Upper lobe of left lung (tissue), 6 donors: Measurements from ENCODE around the gene CROCC. TPM values are rescaled to one million over a fixed set of nuclear protein-coding genes. Genes with fewer than 3 reads are reported as not detected.
A peak's percentile ranks its signal among the peaks of the same experiment; 100 is the strongest.

Experiments used
- ATAC-seq, 2 donors: fragments of 200-7000 bp; cut with Tn5 transposase; one replicate each; pipeline ENCODE4 v1.9.1; 2022; ENCODE audit warnings: mild to moderate bottlenecking in 2 of 2, moderate library complexity in 2 of 2; ENCODE audit not compliant: low FRiP score in 2 of 2
- DNase-seq, 2 donors: peaks; one replicate each; pipeline ENCODE4 v3.0.0-alpha.2; 2019 to 2020
- H3K27ac ChIP-seq, 4 donors: fragments of 200-600 bp; sonication (generic); one replicate each; pipeline ENCODE4 v1.5.1; 2016 to 2019
- H3K27me3 ChIP-seq, 4 donors: fragments of 200-600 bp; sonication (generic); one replicate each; pipeline ENCODE4 v1.5.1; 2017 to 2019
- H3K36me3 ChIP-seq, 4 donors: fragments of 200-600 bp; sonication (generic); one replicate each; pipeline ENCODE4 v1.5.1; 2016 to 2019
- H3K4me1 ChIP-seq, 4 donors: fragments of 200-600 bp; sonication (generic); one replicate each; pipeline ENCODE4 v1.5.1; 2018 to 2019
- H3K4me3 ChIP-seq, 4 donors: fragments of 200-600 bp; sonication (generic); one replicate each; pipeline ENCODE4 v1.5.1; 2017 to 2019; ENCODE audit warnings: mild to moderate bottlenecking in 2 of 4, moderate library complexity in 1 of 4
- H3K9me3 ChIP-seq, 4 donors: fragments of 200-600 bp; sonication (generic); one replicate each; pipeline ENCODE4 v1.5.1; 2018 to 2019
- EP300 ChIP-seq, 4 donors: sonication (generic); formaldehyde crosslinking; IDR thresholded peaks; one replicate each; pipeline ENCODE4 v1.5.1; 2017; ENCODE audit warnings: antibody characterized with exemption in 4 of 4, control low read depth in 2 of 4
- POLR2A ChIP-seq, 4 donors: fragments of 450-650 bp; IDR thresholded peaks; one replicate each; pipeline ENCODE4 v1.5.1; 2016 to 2017; ENCODE audit warnings: antibody characterized with exemption in 4 of 4, mild to moderate bottlenecking in 2 of 4
- POLR2AphosphoS5 ChIP-seq, 2 donors: sonication (generic); formaldehyde crosslinking; IDR thresholded peaks; one replicate each; pipeline ENCODE4 v1.5.1; 2017; ENCODE audit warnings: antibody characterized with exemption in 2 of 2
- WGBS, 2 donors: methylation state at CpG; one replicate each; pipeline ENCODE4 v1.1.5; 2017 to 2018; 5-methylcytosine and 5-hydroxymethylcytosine counted together
- total RNA-seq, 6 donors: library from RNA; depleted of rRNA in 4 of 6; stranded (reverse); fragments of >200 nt in 4 of 6; gene quantifications; one replicate each; pipeline versions ENCODE4 v1.1.0 to v1.2.1, GENCODE V29; 2016 to 2021
- TF ChIP-seq, protein P1 (sequence below), 6 experiments: fragments of 450-650 bp in 4 of 6; fragments of 200-600 bp in 2 of 6; sonication (generic) in 2 of 6; IDR thresholded peaks; one replicate each; pipeline ENCODE4 v1.5.1; 2016 to 2019; ENCODE audit warnings: antibody characterized with exemption in 6 of 6
- donor health status: DM: no; HTN: no; CAD: no; lungs with moderate emphysema.
- donor health status: DM: no; HTN: yes; CAD: no; lungs with severe emphysema.

CROCC gene
- total RNA-seq, 6 donors from 2014 or later = 21.0 to 184 (median 48.9) TPM

- Histone ChIP-seq H3K4me3 (no peak overlapping the region), H3K4me1 (peaks cover 0 to 8% (median 4%) of the 10 kb centered on the region in 4 donors), H3K36me3 (peaks cover 0 to 70% (median 58%) of the 10 kb centered on the region in 4 donors), H3K27ac (no peak overlapping the region), H3K9me3 (no peaks in the 10 kb centered on the region), H3K27me3 (no peaks in the 10 kb centered on the region)
- TF ChIP-seq POLR2AphosphoS5 (IDR thresholded peaks at IDR 0.05) = no peak
- TF ChIP-seq EP300 (IDR thresholded peaks at IDR 0.05) = no peak
- TF ChIP-seq, protein P1, sequence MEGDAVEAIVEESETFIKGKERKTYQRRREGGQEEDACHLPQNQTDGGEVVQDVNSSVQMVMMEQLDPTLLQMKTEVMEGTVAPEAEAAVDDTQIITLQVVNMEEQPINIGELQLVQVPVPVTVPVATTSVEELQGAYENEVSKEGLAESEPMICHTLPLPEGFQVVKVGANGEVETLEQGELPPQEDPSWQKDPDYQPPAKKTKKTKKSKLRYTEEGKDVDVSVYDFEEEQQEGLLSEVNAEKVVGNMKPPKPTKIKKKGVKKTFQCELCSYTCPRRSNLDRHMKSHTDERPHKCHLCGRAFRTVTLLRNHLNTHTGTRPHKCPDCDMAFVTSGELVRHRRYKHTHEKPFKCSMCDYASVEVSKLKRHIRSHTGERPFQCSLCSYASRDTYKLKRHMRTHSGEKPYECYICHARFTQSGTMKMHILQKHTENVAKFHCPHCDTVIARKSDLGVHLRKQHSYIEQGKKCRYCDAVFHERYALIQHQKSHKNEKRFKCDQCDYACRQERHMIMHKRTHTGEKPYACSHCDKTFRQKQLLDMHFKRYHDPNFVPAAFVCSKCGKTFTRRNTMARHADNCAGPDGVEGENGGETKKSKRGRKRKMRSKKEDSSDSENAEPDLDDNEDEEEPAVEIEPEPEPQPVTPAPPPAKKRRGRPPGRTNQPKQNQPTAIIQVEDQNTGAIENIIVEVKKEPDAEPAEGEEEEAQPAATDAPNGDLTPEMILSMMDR (IDR thresholded peaks at IDR 0.05) = no peak
- no peak for TF ChIP-seq POLR2A (IDR thresholded peaks at IDR 0.05)
- DNase-seq (no peak), ATAC-seq (no peak)
- 91 to 95% methylated on average over 11 to 13 of the region's 13 CpGs for WGBS, 2 donors
Observed at GRCh38 chr1:16988210-16988609, 66.5 kb downstream of the CROCC start.

- Histone ChIP-seq H3K4me1 (peaks cover 0 to 2% (median 0%) of the 10 kb centered on the region in 4 donors), H3K27me3 (no peaks in the 10 kb centered on the region), H3K27ac (no peak overlapping the region), H3K9me3 (no peaks in the 10 kb centered on the region), H3K36me3 (peaks cover 0 to 85% (median 65%) of the 10 kb centered on the region in 4 donors), H3K4me3 (no peak overlapping the region)
- 94 to 95% methylated on average over 11 to 18 of the region's 22 CpGs for WGBS, 2 donors
- DNase-seq (peak in 1 of 2 donors; percentile 74), ATAC-seq (no peak)
- no peak for TF ChIP-seq POLR2AphosphoS5 (IDR thresholded peaks at IDR 0.05)
- TF ChIP-seq POLR2A (IDR thresholded peaks at IDR 0.05) = no peak
- TF ChIP-seq, protein P1 (IDR thresholded peaks at IDR 0.05) = no peak
- no peak for TF ChIP-seq EP300 (IDR thresholded peaks at IDR 0.05)
Observed at GRCh38 chr1:16989676-16990391, 68.1 kb downstream of the CROCC start.

- Histone ChIP-seq H3K36me3 (peaks cover 3 to 91% (median 70%) of the 10 kb centered on the region in 4 donors), H3K4me1 (no peaks in the 10 kb centered on the region), H3K27me3 (no peaks in the 10 kb centered on the region), H3K9me3 (no peaks in the 10 kb centered on the region), H3K4me3 (no peak overlapping the region), H3K27ac (no peak overlapping the region)
- DNase-seq (peak in 1 of 2 donors; percentile 39), ATAC-seq (no peak)
- WGBS, 2 donors = 93 to 96% methylated on average over 4 to 12 of the region's 12 CpGs
- TF ChIP-seq POLR2AphosphoS5 (IDR thresholded peaks at IDR 0.05) (no peak), EP300 (IDR thresholded peaks at IDR 0.05) (no peak), POLR2A (IDR thresholded peaks at IDR 0.05) (no peak)
- TF ChIP-seq, protein P1 (IDR thresholded peaks at IDR 0.05) = no peak
Observed at GRCh38 chr1:16991571-16991970, 69.8 kb downstream of the CROCC start.

DNA sequence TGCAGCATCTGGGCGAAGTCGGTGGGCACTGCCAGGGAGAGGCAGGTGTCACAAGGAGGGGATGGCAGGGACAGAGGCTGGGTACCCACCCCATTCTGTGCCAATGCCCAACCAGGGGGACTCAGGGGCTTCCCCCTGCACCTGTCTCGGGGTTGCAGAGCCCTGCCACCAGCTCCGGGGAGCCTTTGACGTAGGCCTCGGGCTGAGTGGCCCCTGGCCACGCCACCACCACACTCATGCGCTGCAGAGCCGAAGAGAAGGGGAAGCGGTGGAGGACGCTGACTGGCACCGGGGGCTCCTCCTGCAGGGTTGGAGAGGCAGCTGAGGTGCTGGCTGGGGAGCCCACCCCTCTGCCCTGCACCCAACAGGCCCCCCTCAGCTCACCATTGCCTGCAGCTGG lies 70.4 kb downstream of the CROCC start:
- H3K27ac ChIP-seq = no peak overlapping the region
- 91% methylated on average over 11 of the region's 12 CpGs; no CpG with 5 or more reads in 1 of the 2 donors for WGBS, 2 donors
- no peaks in the 10 kb centered on the region for H3K9me3 ChIP-seq
- no peak for TF ChIP-seq POLR2AphosphoS5 (IDR thresholded peaks at IDR 0.05)
- TF ChIP-seq, protein P1 (IDR thresholded peaks at IDR 0.05) = no peak
- no peak for TF ChIP-seq EP300 (IDR thresholded peaks at IDR 0.05)
- no peak for TF ChIP-seq POLR2A (IDR thresholded peaks at IDR 0.05)
- ATAC-seq = no peak
- no peak overlapping the region for H3K4me3 ChIP-seq
- no peaks in the 10 kb centered on the region for H3K4me1 ChIP-seq
- no peaks in the 10 kb centered on the region for H3K27me3 ChIP-seq
- H3K36me3 ChIP-seq = peaks cover 3 to 91% (median 66%) of the 10 kb centered on the region in 4 donors
- DNase-seq = peak in 1 of 2 donors; percentile 56
